Panc1 (cell line): ENCODE results near the gene LRP5. TPM values are rescaled to one million over a fixed set of nuclear protein-coding genes. Genes with fewer than 3 reads are reported as not detected.
"Not testable (repeated sequence)": the region's sequence is repeated elsewhere in the genome, so short reads cannot be mapped to it uniquely, and the experiment has no call there.

Source experiments
- ATAC-seq: fragments of 200-7000 bp; cut with Tn5 transposase; 2 replicates; pipeline ENCODE4 v1.9.1; 2020; ENCODE audit warnings: mild to moderate bottlenecking, moderate library complexity
- BruUV-seq: library from RNA; stranded (reverse); fragments of 400-500 nt; replicated peaks from 2 replicates; lab custom pipeline; 2021; lab: Mats Ljungman, UMichigan
- CTCF ChIA-PET: fragments of 300-600 bp; sonication (Branson Sonifier 250); formaldehyde crosslinking; loops from one replicate; lab custom pipeline; 2022; ENCODE audit warnings: antibody characterized with exemption; lab: Charles Lee
- POLR2A ChIA-PET: fragments of 300-600 bp; sonication (Branson Sonifier 250); formaldehyde crosslinking; loops from one replicate; lab custom pipeline; 2022; ENCODE audit warnings: antibody characterized with exemption; lab: Charles Lee
- DNase-seq: peaks from one replicate; pipeline ENCODE4 v3.0.0-alpha.2; 2010; ENCODE audit warnings: low read depth, low spot score
- H3K27ac ChIP-seq: 2 replicates; pipeline ENCODE4 v1.5.1; 2011; ENCODE audit warnings: mild to moderate bottlenecking, low read length, inconsistent platforms
- H3K27me3 ChIP-seq: fragments of 200-500 bp; sonication (Bioruptor generic); 2 replicates; pipeline ENCODE4 v1.6.0; 2014; ENCODE audit warnings: low read length, inconsistent platforms; ENCODE audit not compliant: control insufficient read depth, insufficient read depth
- H3K36me3 ChIP-seq: fragments of 200-500 bp; sonication (Bioruptor generic); 2 replicates; pipeline ENCODE4 v1.5.1; 2014; ENCODE audit warnings: inconsistent platforms, mild to moderate bottlenecking, low read length, moderate library complexity; ENCODE audit not compliant: control insufficient read depth, insufficient read depth
- H3K4me1 ChIP-seq: 2 replicates; pipeline ENCODE4 v1.5.1; 2011; ENCODE audit warnings: inconsistent platforms, mild to moderate bottlenecking, low read length, moderate library complexity; ENCODE audit not compliant: control insufficient read depth, insufficient read depth
- H3K4me3 ChIP-seq, 2 experiments: 2 replicates each; pipeline ENCODE4 v1.5.1; 2011 to 2012; ENCODE audit warnings: low read depth in 2 of 2, low read length in 2 of 2, mild to moderate bottlenecking in 2 of 2, inconsistent platforms in 1 of 2, moderate library complexity in 1 of 2
- H3K9me3 ChIP-seq: fragments of 200-500 bp; sonication (Bioruptor generic); 2 replicates; pipeline ENCODE4 v1.5.1; 2014; ENCODE audit warnings: low read depth, mild to moderate bottlenecking, inconsistent platforms, low read length, moderate library complexity; ENCODE audit not compliant: control insufficient read depth, insufficient read depth
- CTCF ChIP-seq: fragments of 450-650 bp; IDR thresholded peaks from 2 replicates; pipeline ENCODE4 v1.5.1; 2017; ENCODE audit warnings: mild to moderate bottlenecking
- POLR2AphosphoS5 ChIP-seq: IDR thresholded peaks from 2 replicates; pipeline ENCODE4 v1.6.1; 2012; ENCODE audit warnings: mild to moderate bottlenecking, low read depth, low read length, moderate library complexity
- REST ChIP-seq, 2 experiments: IDR thresholded peaks; 2 replicates each; pipeline ENCODE4 v1.6.1; 2011 to 2012; ENCODE audit warnings: low read depth in 2 of 2, control low read depth in 1 of 2, low read length in 1 of 2, mild to moderate bottlenecking in 1 of 2, moderate library complexity in 1 of 2; ENCODE audit not compliant: insufficient read depth in 1 of 2
- SIN3A ChIP-seq: IDR thresholded peaks from 2 replicates; pipeline ENCODE4 v1.6.1; 2012; ENCODE audit warnings: low read depth, mild to moderate bottlenecking, low read length, moderate library complexity, borderline replicate concordance; ENCODE audit not compliant: insufficient read depth
- TCF7L2 ChIP-seq: IDR thresholded peaks from 2 replicates; pipeline ENCODE4 v1.6.1; 2011; ENCODE audit warnings: mild to moderate bottlenecking, low read depth, low read length, inconsistent platforms
- in situ Hi-C: cut with HindIII; loops from 2 replicates; pipeline ENCODE4 v1.10.0; 2016; ENCODE audit warnings: low sequenced_read_pairs, low pct_unique_long_range_greater_than_20kb
- intact Hi-C: fragments of 100-400 bp; cut with micrococcal nuclease; formaldehyde crosslinking; loops from one replicate; pipeline ENCODE4 v1.10.0; 2022; ENCODE audit not compliant: unreplicated experiment
- total RNA-seq: library from RNA; stranded (reverse); gene quantifications from one replicate; pipeline ENCODE4 v1.2.1, GENCODE V29; 2021; ENCODE audit not compliant: unreplicated experiment

Gene LRP5
- total RNA-seq, 1 experiment from 2014 or later = 171 TPM

DNA sequence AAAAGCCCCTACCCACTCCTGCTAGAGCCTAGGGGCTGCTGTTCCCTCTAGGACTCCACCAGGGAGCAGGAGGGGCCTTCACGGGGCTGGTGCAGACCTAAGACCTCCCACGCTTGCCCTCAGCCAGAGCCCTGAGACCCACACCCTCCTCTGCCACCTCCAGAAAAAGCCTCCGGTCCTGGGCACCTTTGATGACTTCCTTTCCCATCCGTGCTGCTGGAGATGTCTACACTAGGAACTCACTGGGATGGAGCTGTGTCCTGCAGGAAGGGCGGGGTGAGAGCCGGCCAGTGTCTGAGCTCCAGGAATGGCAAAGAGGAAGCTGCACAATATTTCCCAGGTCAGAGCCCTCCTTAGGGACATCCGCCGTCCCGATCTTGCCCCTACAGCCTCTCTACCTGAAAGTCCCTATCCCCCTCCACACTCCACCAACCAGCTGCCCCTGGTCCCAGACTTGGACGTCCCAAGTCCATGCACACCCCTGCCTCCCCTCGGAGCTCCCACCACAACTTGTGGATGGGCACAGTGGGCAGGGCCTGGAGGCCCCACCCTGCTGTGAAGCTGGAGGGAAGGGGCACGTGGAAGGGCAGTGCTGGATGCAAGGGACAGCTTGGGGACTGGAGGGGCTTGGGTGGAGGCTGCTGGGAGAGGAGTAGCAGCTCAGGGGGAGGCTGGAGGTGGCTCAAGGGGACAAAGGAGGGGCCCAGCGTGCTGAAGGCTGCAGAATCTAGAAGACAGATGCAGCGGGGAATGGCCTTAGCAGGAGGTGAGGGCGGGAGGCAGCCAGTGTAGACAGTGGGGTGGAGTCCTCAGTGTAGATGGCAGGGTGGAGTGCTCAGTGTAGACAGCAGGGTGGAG is 13.5 kb upstream of the LRP5 start:
- H3K4me1 ChIP-seq = peaks cover 24% of the 10 kb centered on the region
- TF ChIP-seq SIN3A (no peak), CTCF (no peak), POLR2AphosphoS5 (no peak), REST (IDR thresholded peaks at IDR 0.05; ENCODE audit: insufficient read depth in 1 of 2, low read depth in 2 of 2, low read length in 1 of 2) (no peak), TCF7L2 (no peak)
- no TSS peak for BruUV-seq
- CTCF ChIA-PET = interaction anchor here (0.5 to 5.5 kb wide), 14 partner anchors 12 to 1372 kb away, joined by 3 to 40 read pairs (median 4); partner anchors contain the start of gene C11orf24
- H3K36me3 ChIP-seq = no peaks in the 10 kb centered on the region
- H3K4me3 ChIP-seq = peak overlapping the region in 1 of 2 experiments; percentile 47; a peak in 1 of 4 replicates
- peak overlapping the region; percentile 36; the same call in 1 of the 2 replicates for H3K27ac ChIP-seq
- DNase-seq (no peak), ATAC-seq (peak; percentile 66)
- in situ Hi-C loops = no loop called here
- no peaks in the 10 kb centered on the region for H3K9me3 ChIP-seq
- POLR2A ChIA-PET = interaction anchor here (0.5 to 0.7 kb wide), 4 partner anchors 18 to 190 kb away, joined by 3 to 11 read pairs (median 4); no protein-coding TSS in a partner anchor
- intact Hi-C loops = loop anchor here (1.0 to 10.0 kb wide), 2 partner anchors 42 to 84 kb away; partner anchors contain the start of gene KMT5B
- no peaks in the 10 kb centered on the region for H3K27me3 ChIP-seq

- CTCF ChIA-PET = interaction anchor here (1.8 to 5.5 kb wide), 3 partner anchors 34 to 90 kb away, joined by 4 to 40 read pairs (median 13); no protein-coding TSS in a partner anchor
- H3K27ac ChIP-seq, H3K27me3 ChIP-seq, H3K36me3 ChIP-seq, H3K4me3 ChIP-seq, BruUV-seq, H3K9me3 ChIP-seq, DNase-seq, ATAC-seq, in situ Hi-C loops: not testable (repeated sequence)
- peaks cover 24% of the 10 kb centered on the region for H3K4me1 ChIP-seq
- POLR2A ChIA-PET = interaction anchor here (0.5 to 0.6 kb wide), 2 partner anchors 91 to 190 kb away, joined by 6 to 11 read pairs; no protein-coding TSS in a partner anchor
- intact Hi-C loops = loop anchor here (10.0 kb wide), 1 partner anchor 85 kb away; the partner anchor contains the start of gene KMT5B
Observed at GRCh38 chr11:68299517-68299879, 12.9 kb upstream of the LRP5 start.
